NCI-H446 (cell line): Measurements from ENCODE around the gene GALK1.
"Not testable (repeated sequence)": the region's sequence is repeated elsewhere in the genome, so short reads cannot be mapped to it uniquely, and the experiment has no call there.

Source experiments
- DNase-seq, 2 experiments: peaks; one replicate each; lab custom pipeline; 2025; lab: John Stamatoyannopoulos, UW

GALK1 gene

DNA sequence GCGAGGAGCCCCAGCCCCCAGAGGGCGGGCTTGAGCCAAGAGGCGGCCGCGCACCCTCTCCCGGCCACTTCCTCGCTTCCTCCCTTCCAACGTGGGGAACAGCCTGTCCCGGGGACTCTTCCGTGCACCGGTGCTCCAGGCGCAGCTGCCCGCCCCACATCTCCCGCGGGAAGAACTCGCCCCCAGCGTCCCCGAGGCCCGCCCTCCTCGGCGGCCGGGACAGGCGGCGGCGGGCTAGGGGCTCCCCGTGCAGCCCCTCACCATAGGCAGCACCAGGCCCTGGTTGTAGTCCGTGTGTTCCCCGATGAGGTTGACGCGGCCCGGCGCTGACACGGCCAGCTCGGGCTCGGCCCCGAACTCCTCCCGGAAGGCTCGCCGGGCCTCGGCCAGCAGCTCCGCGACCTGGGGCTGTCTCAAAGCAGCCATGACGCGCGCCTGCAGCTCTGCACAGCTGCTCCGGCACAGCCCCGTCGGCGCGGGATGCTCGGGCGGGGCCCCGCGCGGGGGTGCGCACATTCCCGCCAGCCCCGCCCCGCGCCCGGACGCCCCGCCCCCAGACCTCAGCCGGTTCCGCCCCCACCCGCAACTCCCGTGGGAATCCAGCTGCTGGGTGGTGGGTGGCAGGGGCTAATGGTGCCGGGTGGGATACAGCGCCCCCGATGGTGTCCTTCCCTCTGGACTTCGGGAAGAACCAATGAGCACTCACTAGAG, at the start of gene GALK1:
TSS of gene GALK1 (minus strand) at position 482 of the 711 bp plus-strand sequence. CDS start at position 426, 56 bp downstream.
- peak in 1 of 2 experiments; percentile 76 for DNase-seq

DNA sequence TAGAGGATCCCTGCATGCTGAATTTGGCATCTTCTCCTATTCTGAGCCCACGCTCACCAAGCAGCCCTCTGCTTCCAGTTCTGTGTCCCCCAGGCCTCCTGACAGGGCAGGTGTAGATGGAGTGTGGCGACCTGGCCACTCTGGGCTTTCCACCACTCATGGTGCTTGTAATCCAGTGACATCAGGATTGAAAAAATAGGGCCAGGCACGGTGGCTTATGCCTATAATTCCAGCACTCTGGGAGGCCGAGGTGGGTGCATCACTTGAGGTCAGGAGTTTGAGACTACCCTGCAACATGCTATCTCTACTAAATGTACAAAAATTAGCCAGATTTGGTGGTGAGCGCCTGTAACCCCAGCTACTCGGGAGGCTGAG, 49.0 kb upstream of the GALK1 start:
- DNase-seq = no peak

DNA sequence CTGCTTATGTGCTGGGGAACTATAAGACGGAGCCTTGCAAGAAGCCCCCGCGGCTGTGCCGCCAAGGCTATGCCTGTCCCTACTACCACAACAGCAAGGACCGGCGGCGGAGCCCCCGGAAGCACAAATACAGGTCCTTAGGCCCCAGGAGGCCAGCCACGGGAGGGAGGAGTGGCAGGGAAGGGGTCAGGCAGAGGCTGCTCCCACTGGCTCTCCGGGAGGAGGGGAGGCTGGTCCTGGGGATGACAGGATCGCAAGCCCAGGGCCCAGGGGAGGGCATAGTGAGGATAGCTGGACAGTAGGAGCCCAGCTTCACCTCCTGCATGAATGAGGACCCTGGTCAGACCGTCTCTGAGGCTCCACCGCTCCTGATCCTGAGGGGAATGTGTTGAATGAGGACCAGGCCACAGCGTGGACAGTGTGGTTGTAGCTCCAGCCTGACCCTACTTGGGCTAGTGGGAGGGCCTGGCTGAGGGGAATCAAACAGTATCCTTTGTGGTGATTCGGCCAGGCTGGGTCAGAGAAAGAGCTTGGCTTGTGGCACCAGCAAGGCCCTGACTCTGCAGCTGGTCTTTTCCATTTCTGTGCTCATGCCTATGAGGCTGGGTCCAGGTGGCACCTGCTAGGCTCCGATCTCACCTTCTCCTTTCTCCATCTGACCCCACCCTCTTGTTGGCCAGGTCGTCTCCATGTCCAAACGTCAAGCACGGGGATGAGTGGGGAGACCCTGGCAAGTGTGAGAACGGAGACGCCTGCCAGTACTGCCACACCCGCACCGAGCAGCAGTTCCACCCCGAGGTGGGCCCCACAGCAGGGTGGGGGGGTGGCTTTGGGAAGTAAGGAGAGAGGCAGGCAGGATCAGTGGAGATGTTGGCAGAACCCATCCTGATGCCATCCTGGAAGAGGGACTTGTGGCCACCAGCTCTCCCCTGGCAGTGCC, 48.4 kb upstream of the GALK1 start:
- DNase-seq = no peak

- DNase-seq = no peak
Observed at GRCh38 chr17:75812096-75813013, 47.4 kb upstream of the GALK1 start.

- no peak for DNase-seq
Observed at GRCh38 chr17:75811174-75811573, 46.2 kb upstream of the GALK1 start.

GRCh38 chr17:75810756-75811155, 45.8 kb upstream of the GALK1 start:
- not testable (repeated sequence) for DNase-seq

DNA sequence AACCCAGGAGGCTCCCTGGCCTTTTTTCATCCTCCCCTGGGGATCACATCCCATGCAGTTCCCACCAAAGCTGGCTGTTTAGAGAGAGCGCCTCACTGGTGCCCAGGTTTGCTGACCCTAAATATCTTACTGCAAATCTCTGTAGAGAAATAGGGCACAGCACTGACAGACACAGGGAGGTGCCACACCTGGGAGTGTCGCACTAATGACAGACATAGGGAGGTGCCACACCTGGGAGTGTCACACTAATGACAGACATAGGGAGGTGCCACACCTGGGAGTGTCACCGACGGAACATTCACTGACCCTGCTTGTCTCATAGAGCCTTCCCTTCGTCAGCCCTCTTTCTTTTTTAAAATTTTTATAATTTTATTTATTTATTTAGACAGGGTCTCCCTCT, 45.2 kb upstream of the GALK1 start:
- no peak for DNase-seq

DNA sequence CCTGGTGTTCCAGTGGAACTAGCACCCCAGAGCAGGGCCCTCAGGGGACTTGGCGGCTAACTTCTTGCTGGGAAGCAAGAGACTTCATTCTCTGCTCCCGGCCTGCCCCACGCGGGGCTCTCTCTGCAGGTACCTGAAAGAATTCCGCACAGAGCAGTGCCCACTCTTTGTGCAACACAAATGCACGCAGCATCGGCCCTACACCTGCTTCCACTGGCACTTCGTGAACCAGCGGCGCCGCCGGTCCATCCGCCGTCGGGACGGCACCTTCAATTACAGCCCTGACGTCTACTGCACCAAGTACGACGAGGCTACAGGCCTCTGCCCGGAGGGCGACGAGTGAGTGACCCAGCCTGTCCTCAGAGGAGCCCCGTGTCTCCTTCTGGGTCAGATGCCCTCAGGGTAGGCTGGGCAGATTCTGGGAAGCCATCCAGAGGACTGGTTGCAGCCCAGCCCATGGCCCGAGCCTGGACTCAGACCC, 44.7 kb upstream of the GALK1 start:
- DNase-seq = no peak

DNA sequence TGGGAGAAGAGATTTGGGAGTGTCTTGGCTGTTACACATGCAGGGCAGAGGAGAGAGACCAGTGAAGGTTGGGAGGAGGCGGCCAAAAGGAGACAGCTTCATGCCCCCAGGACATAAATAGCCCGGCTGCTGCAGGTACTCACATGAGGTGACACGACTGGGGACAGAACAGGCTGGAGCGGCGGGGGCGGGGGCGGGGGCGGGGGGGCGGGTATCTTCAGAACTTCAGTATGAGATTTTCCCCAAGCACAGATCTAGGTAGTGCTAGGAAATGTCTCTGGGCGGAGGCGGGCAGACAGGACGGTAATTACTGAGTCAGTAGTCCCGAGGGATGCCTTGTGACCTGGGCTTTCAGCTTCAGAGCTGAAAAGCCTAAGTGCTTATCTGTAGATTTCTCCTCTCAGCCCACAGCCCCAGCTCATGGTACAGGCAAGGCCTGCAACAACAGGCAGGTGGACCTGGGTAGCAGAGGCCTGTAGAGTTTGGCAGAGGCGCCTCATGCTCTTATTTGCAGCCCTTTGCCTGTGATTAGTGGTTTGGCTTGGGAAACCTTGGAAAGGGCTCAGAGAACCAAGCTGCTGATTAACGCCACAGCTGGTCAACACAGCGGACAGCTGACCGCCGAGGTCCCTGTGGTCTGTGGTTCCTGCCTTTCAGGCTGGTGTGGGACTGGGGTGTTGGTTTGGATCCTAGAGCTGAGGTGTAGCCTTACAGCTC, 44.1 kb upstream of the GALK1 start:
- DNase-seq = no peak

DNA sequence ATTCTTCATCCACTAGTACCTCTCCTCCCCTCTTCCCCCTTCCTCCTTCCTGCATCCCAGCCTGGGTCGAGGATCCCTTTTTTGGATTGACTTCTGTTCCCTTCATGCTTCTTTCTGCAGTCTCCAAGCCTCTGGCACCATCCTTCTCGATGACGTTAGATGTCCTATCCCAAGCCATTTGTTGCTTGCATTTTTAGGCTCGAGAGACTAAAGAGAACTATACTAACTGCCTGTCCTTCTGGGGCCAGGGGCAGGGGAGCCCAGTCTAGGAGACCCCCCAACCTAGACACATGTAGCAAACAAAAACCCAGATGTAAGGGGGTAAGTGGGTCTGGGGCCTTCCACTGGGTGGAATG, 43.5 kb upstream of the GALK1 start:
- DNase-seq = no peak

DNA sequence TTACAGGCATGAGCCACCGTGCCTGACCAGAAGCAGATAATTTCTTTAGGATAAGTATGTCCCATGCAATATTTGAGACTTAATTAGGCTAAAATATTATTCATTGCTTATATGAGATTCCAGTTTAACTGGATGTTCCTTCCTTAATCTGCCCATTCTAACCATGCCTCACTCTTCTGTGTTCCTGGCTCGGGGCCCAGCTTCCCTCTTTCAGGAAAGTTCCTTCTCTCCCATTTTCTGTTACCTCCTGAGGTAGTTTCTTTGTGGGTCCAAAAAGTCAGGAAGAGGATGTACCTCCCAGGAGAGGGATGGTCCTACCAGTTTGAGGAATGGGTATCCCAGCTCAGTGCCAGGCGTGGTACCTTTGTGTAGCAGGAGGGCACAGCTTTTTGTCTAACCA, 42.9 kb upstream of the GALK1 start:
- DNase-seq = no peak

DNA sequence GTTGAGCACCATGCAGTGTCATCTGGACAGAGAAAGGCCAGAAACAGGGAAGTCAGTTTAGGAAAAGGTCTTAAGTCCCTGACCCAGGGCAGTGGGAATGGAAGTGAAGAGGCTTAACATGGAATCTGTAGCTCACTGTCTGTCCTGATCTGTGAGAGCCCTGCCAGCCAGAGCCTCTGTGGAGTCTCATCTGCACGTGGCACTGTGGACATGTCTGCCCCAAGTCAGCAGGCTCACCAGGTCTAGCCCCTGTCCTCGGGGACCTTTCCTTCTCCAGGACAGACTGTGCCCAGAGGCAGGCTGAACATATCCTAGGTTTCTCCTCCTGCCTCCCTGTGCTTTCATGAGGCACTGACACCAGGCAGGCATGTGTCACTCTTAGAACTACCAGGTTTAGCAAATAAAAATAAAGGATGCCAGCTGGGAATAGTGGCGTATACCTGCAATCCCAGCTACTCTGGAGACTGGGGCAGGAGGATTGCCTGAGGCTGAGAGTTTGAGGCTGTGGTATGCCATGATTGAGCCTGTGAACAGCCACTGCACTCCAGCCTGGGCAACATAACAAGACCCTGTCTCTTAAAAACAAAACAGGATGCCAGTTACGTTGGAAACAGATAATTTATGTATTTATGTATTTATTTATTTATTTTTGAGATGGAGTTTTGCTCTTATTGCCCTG, 42.0 kb upstream of the GALK1 start:
- DNase-seq = no peak

GRCh38 chr17:75803883-75804282, 38.9 kb upstream of the GALK1 start:
- no peak for DNase-seq

- DNase-seq = no peak
Observed at GRCh38 chr17:75799402-75799801, 34.4 kb upstream of the GALK1 start.

- DNase-seq = no peak
Observed at GRCh38 chr17:75795820-75796607, 31.0 kb upstream of the GALK1 start.

GRCh38 chr17:75793460-75793859, 28.5 kb upstream of the GALK1 start:
- DNase-seq = no peak

DNA sequence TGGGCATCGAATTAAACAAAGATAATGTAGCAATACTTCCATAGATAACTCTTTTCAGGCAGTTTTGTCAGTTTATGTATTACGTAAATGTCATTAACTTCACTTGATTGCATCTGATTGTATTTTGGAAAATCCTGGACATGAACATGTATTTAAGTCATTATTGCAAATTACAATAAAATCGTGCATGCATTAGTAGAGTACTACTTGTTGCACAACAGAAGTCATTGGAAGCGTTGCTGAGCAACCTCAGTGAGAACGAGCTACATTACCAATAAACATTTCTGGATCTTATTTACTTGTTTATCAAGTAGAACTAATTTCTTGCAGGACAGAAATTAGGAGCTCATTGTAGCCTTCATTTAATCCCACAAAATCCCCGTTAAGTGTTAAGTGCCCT, 26.3 kb upstream of the GALK1 start:
- no peak for DNase-seq

- DNase-seq = peak; percentile 94 to 95
Observed at GRCh38 chr17:75785016-75785890, 20.3 kb upstream of the GALK1 start.

- peak; percentile 98 to 99 for DNase-seq
Observed at GRCh38 chr17:75784473-75785015, 19.6 kb upstream of the GALK1 start, which contains the start of gene UNK. Gene UNK, plus strand, starts transcription at chr17:75784806. Its CDS starts 75 bp downstream, at chr17:75784881.
